ENCODE measurements around the gene GSG1L. TPM values are rescaled to one million over a fixed set of nuclear protein-coding genes. Genes with fewer than 3 reads are reported as not detected.

The GSG1L gene
- polyA plus RNA-seq, 4 donors = 0.09 to 0.22 TPM; not detected in 2

DNA sequence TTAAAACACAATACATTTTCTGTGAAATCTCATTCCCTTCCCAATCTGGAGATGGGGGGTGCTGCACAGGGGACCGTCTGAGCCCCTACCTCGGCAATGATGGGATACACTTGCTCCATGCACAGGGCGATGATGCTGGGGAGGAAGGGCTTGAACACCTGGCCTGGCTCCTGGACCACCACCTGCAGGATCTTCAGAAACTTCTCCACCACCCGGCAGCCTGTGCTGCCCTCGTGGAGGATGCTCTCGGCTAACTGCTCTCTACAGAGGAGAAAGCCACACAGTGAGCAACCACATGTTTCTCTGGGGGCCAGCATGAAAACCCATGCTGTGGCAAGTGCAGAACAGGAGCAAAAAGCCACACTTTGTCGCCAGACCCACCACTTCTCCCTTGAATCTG, 42.4 kb upstream of the GSG1L start:
- peaks cover 26 to 77% (median 35%) of the 10 kb centered on the region in 3 donors for H3K36me3 ChIP-seq (ENCODE audit: control insufficient read depth in 3 of 3, insufficient read depth in 2 of 3, low read depth in 1 of 3, low read length in 3 of 3)
- no peak for FAIRE-seq
- WGBS, 3 donors = 90 to 95% (median 91%) methylated on average over 7 of the region's 7 CpGs

DNA sequence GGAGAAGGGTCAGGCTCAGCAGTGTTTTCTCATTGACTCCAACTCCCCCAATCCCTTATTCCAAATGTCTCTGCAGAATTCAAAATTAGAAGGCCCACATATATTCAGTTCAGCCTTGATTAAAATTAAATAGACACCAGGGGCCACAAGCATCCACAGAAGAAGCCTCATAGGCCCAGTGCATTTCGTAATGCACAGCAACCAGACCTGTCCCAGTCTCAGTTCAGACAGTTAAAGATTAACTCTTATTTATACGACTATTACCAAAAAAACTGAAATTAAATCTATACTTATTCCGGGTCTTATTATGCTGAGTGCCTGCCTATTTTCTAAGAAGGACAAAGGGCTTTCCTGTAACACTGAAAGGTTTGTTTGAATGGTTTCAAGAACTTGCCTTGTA, 41.8 kb upstream of the GSG1L start:
- WGBS, 3 donors = 34 to 65% (median 57%) methylated on average over 3 of the region's 3 CpGs
- Histone ChIP-seq H3K27ac (ENCODE audit: low read depth in 1 of 3, low read length in 2 of 3) (no peak overlapping the region), H3K4me1 (ENCODE audit: control insufficient read depth in 3 of 3, insufficient read depth in 2 of 3, low read depth in 1 of 3, low read length in 2 of 3) (no peaks in the 10 kb centered on the region), H3K36me3 (ENCODE audit: control insufficient read depth in 3 of 3, insufficient read depth in 2 of 3, low read depth in 1 of 3, low read length in 3 of 3) (peaks cover 30 to 82% (median 38%) of the 10 kb centered on the region in 3 donors), H3K4me3 (ENCODE audit: low read depth in 1 of 3, low read length in 3 of 3) (no peak overlapping the region), H3K9me3 (ENCODE audit: control insufficient read depth in 2 of 2, insufficient read depth in 1 of 2, low read depth in 1 of 2, low read length in 1 of 2) (no peaks in the 10 kb centered on the region), H3K27me3 (ENCODE audit: control insufficient read depth in 3 of 3, insufficient read depth in 3 of 3, low read length in 3 of 3) (no peaks in the 10 kb centered on the region)
- DNase-seq = no peak
- FAIRE-seq = no peak

More for the DNA sequence above, 42.4 kb upstream of the GSG1L start:
- no peak for DNase-seq
- no peaks in the 10 kb centered on the region for H3K27me3 ChIP-seq (ENCODE audit: control insufficient read depth in 3 of 3, insufficient read depth in 3 of 3, low read length in 3 of 3)
- H3K27ac ChIP-seq (ENCODE audit: low read depth in 1 of 3, low read length in 2 of 3) = no peak overlapping the region
- H3K4me1 ChIP-seq (ENCODE audit: control insufficient read depth in 3 of 3, insufficient read depth in 2 of 3, low read depth in 1 of 3, low read length in 2 of 3) = no peaks in the 10 kb centered on the region
- no peaks in the 10 kb centered on the region for H3K9me3 ChIP-seq (ENCODE audit: control insufficient read depth in 2 of 2, insufficient read depth in 1 of 2, low read depth in 1 of 2, low read length in 1 of 2)
- H3K4me3 ChIP-seq (ENCODE audit: low read depth in 1 of 3, low read length in 3 of 3) = no peak overlapping the region

DNA sequence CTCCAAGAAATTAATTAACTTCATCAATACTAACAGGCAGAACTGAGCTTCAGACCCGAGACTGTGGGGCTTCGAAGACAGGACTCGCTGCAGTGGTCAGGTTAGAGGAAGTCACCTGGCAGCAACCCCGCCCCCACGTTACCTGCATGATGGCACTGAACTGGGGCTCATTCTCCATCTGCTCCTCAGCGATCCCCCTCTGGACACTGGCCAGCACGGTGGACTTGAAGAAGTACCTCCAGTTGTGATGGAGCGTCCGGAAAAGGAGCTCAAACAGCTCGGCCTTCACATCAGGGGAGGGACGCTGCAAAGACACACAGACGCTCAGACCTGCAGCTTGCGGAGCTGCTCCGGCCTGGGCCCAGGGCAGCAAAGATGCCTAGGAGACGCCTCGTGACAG, 40.9 kb upstream of the GSG1L start:
- Histone ChIP-seq H3K4me3 (ENCODE audit: low read depth in 1 of 3, low read length in 3 of 3) (no peak overlapping the region), H3K9me3 (ENCODE audit: control insufficient read depth in 2 of 2, insufficient read depth in 1 of 2, low read depth in 1 of 2, low read length in 1 of 2) (no peaks in the 10 kb centered on the region), H3K27me3 (ENCODE audit: control insufficient read depth in 3 of 3, insufficient read depth in 3 of 3, low read length in 3 of 3) (no peaks in the 10 kb centered on the region), H3K27ac (ENCODE audit: low read depth in 1 of 3, low read length in 2 of 3) (no peak overlapping the region), H3K36me3 (ENCODE audit: control insufficient read depth in 3 of 3, insufficient read depth in 2 of 3, low read depth in 1 of 3, low read length in 3 of 3) (peaks cover 33 to 86% (median 39%) of the 10 kb centered on the region in 3 donors), H3K4me1 (ENCODE audit: control insufficient read depth in 3 of 3, insufficient read depth in 2 of 3, low read depth in 1 of 3, low read length in 2 of 3) (no peaks in the 10 kb centered on the region)
- DNase-seq (no peak), FAIRE-seq (no peak)
- WGBS, 3 donors = 94 to 97% (median 95%) methylated on average over 16 of the region's 16 CpGs

DNA sequence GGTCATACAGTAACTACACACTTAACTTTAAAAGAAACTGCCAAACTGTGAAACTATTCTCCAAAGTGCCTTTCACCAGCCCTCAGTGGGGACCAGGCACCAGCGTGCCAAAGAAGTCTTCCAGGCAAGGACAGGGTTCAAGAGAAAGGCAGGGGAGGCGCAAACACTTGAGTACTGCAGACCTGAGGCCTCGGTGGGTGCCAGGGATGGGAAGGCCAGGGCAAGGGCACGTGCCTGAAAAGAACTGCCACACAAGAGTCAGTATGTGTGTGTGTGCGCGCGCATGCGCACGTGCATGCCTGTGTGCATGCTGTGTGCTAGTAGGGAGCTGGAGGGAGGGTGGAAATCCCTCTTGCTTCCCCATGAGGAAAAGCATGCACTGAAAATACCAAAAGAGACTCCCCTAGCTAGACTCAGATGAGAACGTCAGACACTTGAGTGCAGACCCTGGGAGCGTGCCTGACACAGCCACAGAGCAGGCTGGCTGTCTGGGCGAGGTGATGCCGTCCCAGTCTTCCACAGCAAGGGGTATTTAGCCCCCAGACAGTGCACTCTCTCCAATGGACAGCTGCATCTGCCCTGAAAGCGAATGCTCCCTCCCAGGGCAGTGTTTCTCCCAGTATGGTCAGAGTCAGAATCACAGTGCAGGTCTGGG, 40.1 kb upstream of the GSG1L start:
- WGBS, 3 donors = 94 to 97% (median 94%) methylated on average over 14 of the region's 14 CpGs
- peaks cover 34 to 89% (median 40%) of the 10 kb centered on the region in 3 donors for H3K36me3 ChIP-seq (ENCODE audit: control insufficient read depth in 3 of 3, insufficient read depth in 2 of 3, low read depth in 1 of 3, low read length in 3 of 3)
- no peak overlapping the region for H3K27ac ChIP-seq (ENCODE audit: low read depth in 1 of 3, low read length in 2 of 3)
- H3K4me1 ChIP-seq (ENCODE audit: control insufficient read depth in 3 of 3, insufficient read depth in 2 of 3, low read depth in 1 of 3, low read length in 2 of 3) = no peaks in the 10 kb centered on the region
- DNase-seq = no peak
- H3K4me3 ChIP-seq (ENCODE audit: low read depth in 1 of 3, low read length in 3 of 3) = no peak overlapping the region
- no peak for FAIRE-seq
- H3K9me3 ChIP-seq (ENCODE audit: control insufficient read depth in 2 of 2, insufficient read depth in 1 of 2, low read depth in 1 of 2, low read length in 1 of 2) = no peaks in the 10 kb centered on the region
- no peaks in the 10 kb centered on the region for H3K27me3 ChIP-seq (ENCODE audit: control insufficient read depth in 3 of 3, insufficient read depth in 3 of 3, low read length in 3 of 3)

DNA sequence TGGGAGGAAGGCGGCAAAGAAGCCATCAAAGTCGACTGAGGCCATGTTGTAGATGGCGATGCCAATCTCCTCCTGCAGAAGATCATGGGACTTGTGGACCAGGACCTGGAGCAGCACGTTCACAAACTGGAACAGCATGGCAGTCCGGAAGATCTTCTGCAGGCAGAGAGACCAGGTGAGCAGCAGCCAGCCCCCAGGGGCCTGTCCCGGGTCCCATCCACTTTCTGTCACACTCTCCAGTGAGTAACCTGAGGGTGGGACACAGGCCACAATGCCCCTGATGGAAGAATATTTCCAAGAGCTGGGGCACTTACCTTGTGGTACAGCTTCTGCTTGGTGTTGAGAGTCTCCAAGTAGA, 38.0 kb upstream of the GSG1L start:
- no peak for FAIRE-seq
- Histone ChIP-seq H3K36me3 (ENCODE audit: control insufficient read depth in 3 of 3, insufficient read depth in 2 of 3, low read depth in 1 of 3, low read length in 3 of 3) (peaks cover 31 to 92% (median 34%) of the 10 kb centered on the region in 3 donors), H3K27ac (ENCODE audit: low read depth in 1 of 3, low read length in 2 of 3) (no peak overlapping the region), H3K9me3 (ENCODE audit: control insufficient read depth in 2 of 2, insufficient read depth in 1 of 2, low read depth in 1 of 2, low read length in 1 of 2) (no peaks in the 10 kb centered on the region), H3K4me3 (ENCODE audit: low read depth in 1 of 3, low read length in 3 of 3) (no peak overlapping the region), H3K4me1 (ENCODE audit: control insufficient read depth in 3 of 3, insufficient read depth in 2 of 3, low read depth in 1 of 3, low read length in 2 of 3) (no peaks in the 10 kb centered on the region), H3K27me3 (ENCODE audit: control insufficient read depth in 3 of 3, insufficient read depth in 3 of 3, low read length in 3 of 3) (no peaks in the 10 kb centered on the region)
- WGBS, 3 donors = 96 to 99% (median 97%) methylated on average over 6 of the region's 6 CpGs
- DNase-seq = no peak

DNA sequence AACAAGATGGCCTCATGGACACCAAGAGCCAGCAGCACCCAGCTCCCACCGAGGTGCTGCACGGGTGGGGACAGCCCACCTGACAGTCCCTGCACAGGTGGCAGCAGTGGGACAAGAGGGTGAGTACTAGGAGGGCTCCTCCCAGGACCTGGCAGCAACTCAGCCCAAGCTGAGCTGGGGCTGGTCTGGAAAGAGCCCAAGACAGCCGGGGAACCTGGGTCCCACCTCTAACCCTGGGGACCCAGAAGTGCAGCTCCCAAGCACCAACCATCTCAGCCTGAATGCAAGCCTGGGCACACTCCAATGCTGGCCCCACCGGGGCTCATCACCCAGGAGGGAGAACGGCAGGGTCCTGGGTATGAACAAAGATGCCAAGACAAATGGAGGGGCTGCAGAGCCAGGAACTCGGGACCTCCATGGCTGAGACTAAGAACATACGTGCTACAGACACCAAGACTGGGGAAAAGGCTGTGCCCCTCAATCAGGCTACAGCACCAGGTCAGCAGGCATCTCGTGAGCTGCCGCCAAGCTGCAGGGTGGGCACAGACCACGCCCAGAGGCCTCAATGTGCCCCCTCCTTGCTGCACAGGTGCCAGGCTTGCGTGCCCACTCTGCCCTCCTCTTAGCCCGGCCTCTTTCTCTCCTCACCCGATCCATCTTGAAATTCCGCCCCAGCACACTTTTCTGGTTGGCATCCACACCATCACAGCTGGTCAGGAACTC, 37.5 kb upstream of the GSG1L start:
- H3K4me1 ChIP-seq (ENCODE audit: control insufficient read depth in 3 of 3, insufficient read depth in 2 of 3, low read depth in 1 of 3, low read length in 2 of 3) = no peaks in the 10 kb centered on the region
- no peak for FAIRE-seq
- DNase-seq = no peak
- H3K9me3 ChIP-seq (ENCODE audit: control insufficient read depth in 2 of 2, insufficient read depth in 1 of 2, low read depth in 1 of 2, low read length in 1 of 2) = no peaks in the 10 kb centered on the region
- no peaks in the 10 kb centered on the region for H3K27me3 ChIP-seq (ENCODE audit: control insufficient read depth in 3 of 3, insufficient read depth in 3 of 3, low read length in 3 of 3)
- 95 to 97% (median 96%) methylated on average over 14 of the region's 14 CpGs for WGBS, 3 donors
- H3K36me3 ChIP-seq (ENCODE audit: control insufficient read depth in 3 of 3, insufficient read depth in 2 of 3, low read depth in 1 of 3, low read length in 3 of 3) = peaks cover 31 to 88% (median 32%) of the 10 kb centered on the region in 3 donors
- no peak overlapping the region for H3K4me3 ChIP-seq (ENCODE audit: low read depth in 1 of 3, low read length in 3 of 3)
- no peak overlapping the region for H3K27ac ChIP-seq (ENCODE audit: low read depth in 1 of 3, low read length in 2 of 3)

DNA sequence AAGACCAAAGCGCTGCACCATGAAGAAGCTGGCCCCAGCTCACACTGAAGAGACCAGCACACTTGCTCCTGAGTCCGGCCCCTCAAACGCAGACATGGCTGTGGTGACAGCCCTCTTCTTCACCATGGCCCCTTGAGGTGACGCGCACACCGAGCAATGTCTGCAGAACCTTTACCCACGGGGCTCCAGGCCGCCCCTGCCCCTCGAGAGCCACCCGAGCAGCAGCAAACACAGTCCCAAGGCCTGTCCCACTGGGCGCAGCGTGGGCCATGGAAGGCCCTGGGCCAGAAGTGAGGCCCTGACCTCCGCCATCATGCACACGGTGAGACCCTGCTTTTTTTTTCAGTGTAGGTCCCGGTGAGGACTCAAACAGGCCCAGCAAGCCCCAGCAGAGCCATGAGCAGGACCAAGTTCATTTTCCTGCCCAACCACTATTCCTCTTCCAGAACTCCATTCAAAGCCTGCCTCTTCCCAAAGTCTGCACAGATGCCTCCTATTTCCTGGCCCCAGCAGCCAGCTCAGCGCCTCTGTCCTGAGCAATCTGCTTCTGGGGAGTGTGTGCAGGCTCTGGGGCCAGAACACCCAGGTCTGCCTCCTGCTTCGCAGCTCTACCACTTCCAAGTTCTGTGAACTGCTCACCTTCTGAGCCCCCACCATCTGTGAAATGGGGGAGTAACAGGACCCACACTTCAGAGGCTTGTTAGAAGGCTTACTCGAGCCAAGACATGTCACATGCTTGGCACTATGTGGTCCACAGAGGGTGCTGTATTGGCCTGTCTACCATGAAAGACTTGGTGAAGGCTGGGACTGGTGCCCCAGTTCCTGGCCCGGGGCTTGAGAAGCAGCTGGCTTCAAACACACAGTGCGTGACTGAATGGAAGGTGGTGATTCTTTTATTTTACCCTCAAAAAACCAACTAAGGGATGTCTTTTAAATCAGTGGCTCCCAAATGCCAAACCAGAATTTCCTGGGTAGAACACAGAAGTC, 35.7 kb upstream of the GSG1L start:
- H3K9me3 ChIP-seq (ENCODE audit: control insufficient read depth in 2 of 2, insufficient read depth in 1 of 2, low read depth in 1 of 2, low read length in 1 of 2) = no peaks in the 10 kb centered on the region

More for the DNA sequence above, 35.7 kb upstream of the GSG1L start:
- no peaks in the 10 kb centered on the region for H3K27me3 ChIP-seq (ENCODE audit: control insufficient read depth in 3 of 3, insufficient read depth in 3 of 3, low read length in 3 of 3)
- H3K27ac ChIP-seq (ENCODE audit: low read depth in 1 of 3, low read length in 2 of 3) = no peak overlapping the region
- no peaks in the 10 kb centered on the region for H3K4me1 ChIP-seq (ENCODE audit: control insufficient read depth in 3 of 3, insufficient read depth in 2 of 3, low read depth in 1 of 3, low read length in 2 of 3)
- 94 to 95% (median 95%) methylated on average over 19 to 20 of the region's 20 CpGs for WGBS, 3 donors
- H3K4me3 ChIP-seq (ENCODE audit: low read depth in 1 of 3, low read length in 3 of 3) = no peak overlapping the region
- H3K36me3 ChIP-seq (ENCODE audit: control insufficient read depth in 3 of 3, insufficient read depth in 2 of 3, low read depth in 1 of 3, low read length in 3 of 3) = peaks cover 20 to 76% (median 22%) of the 10 kb centered on the region in 3 donors
- no peak for DNase-seq
- FAIRE-seq = no peak
